Right renal pelvis (tissue), 4 donors: ENCODE results near the gene ETF1. TPM values are rescaled to one million over a fixed set of nuclear protein-coding genes. Genes with fewer than 3 reads are reported as not detected.
"Not testable (repeated sequence)": the region's sequence is repeated elsewhere in the genome, so short reads cannot be mapped to it uniquely, and the experiment has no call there.

Source experiments
- DNase-seq, 4 donors: peaks; one replicate each; pipeline ENCODE4 v3.0.0-alpha.2; 2013; ENCODE audit warnings: low read depth in 4 of 4, low spot score in 3 of 4, missing footprints in 1 of 4
- polyA plus RNA-seq, 4 donors: library from polyadenylated mRNA; unstranded; fragments of 120-200 nt; gene quantifications; one replicate each; pipeline ENCODE4 v1.2.1, GENCODE V29; 2013; ENCODE audit not compliant: insufficient read length in 4 of 4

ETF1 gene
- polyA plus RNA-seq, 4 donors: 69.4 to 84.3 (median 77.9) TPM

GRCh38 chr5:138492560-138493045 is 50.4 kb downstream of the ETF1 start:
- no peak for DNase-seq

DNA sequence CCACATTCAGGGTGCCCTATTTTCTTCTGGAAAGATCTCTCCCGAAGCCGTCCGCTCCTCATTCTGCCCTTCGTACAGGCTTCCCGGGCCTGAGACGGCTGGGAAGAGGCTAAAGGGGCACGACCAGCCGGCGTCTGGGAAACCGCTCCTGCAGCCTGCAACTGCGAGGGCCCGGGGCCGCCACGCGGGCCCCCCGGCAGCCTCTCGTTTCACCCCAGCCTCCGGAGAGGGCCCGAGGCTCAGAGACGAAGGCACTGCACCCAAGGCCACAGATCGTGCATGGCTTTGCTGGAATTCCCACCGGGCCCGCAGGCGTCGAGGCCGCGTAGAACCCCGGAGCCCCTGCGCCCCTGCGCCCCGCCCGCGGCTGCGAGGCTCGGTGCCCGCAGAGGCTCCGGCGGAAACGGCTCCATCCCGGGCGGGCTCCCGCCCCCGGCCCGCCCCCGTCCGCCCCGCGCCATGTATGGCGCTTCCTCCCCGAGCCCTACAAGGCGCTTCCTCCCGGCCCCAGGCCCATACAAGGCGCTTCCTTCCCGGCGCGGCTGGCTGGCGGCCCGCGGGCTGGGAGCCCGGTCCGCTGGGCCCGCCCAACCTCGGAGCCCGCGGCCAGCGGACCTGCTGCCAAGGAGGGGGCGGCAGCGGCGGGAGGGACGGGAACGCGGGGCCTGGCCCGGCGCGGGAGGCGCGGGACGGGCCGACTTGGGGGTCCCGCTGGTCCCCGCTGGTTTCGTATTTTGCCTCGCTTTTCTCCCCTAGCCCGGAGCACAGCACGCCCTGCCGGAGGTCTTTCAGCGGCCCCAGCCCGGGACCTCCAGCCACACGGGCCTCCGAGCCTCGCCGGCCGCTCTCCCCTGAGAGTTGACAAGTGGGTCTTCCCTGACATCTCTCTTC is 51.1 kb downstream of the ETF1 start:
- DNase-seq: peak; percentile 68 to 75 (median 72)

DNA sequence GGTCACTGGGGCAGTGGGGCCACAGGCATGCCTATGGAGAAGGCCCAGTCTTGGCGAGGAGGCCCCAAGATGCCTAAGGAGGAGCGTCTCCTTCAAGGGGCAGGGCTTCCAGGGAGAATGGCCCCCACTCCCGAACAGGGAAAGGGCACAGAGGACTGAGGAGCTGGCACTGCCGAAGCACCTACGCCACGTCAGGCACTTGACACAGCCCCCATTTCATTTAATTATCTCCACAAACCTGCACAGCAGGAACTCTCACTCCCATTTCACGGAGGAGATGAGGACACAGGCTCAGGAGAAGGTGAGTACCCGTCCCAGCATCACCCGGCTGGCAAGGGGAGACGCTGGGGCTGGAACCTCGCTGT is 51.8 kb downstream of the ETF1 start:
- DNase-seq: no peak

DNA sequence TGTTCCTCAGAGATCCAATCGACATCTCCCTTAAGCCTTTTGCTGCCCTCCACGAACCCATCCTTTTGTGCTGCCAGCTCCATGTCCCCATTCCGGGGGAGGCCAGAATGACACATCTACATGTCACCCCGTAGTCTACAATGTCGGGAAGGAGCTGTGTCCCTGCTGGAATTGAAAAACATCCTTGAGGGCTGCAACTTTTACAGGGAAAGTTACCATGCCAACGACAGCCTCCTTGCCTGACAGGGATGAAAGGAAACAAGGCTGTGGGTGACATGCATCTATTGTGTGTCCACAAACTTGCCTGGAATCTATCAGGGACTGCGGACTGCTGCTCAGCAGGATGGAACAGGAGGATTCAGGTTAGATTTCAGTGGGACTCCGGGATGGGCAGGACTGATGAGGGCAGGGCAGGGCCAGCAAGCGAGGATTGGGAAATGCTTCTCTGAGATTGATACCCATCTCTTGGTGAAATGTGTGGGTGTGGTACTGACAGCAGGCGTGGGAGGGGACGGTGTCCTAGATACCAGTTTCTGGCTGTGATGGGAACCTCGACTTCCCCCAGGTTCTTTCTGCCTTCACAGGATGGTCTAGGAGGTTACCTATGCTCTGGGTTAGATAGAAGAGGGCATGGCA is 52.3 kb downstream of the ETF1 start:
- DNase-seq: no peak

DNA sequence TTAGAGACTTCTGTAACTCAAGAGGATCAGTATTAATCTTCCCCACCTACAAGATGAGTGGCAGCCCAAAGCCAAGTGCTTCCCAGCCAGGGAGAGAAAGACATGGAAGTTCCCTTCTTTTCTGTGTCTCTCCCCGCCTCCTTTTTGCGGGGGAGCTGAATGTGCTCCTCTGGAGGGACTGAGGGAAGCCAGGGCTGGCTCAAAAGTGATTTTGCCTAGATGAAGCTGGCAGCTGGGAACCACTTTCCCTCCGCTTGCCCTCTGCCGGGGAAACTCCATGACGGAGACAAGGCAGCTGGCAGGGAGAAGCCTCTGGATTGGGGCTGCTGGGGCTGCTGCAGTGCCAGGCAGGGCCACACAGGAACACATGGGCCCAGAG is 53.4 kb downstream of the ETF1 start:
- no peak for DNase-seq

- DNase-seq: no peak
Measured at GRCh38 chr5:138488481-138488945, 54.5 kb downstream of the ETF1 start.

DNA sequence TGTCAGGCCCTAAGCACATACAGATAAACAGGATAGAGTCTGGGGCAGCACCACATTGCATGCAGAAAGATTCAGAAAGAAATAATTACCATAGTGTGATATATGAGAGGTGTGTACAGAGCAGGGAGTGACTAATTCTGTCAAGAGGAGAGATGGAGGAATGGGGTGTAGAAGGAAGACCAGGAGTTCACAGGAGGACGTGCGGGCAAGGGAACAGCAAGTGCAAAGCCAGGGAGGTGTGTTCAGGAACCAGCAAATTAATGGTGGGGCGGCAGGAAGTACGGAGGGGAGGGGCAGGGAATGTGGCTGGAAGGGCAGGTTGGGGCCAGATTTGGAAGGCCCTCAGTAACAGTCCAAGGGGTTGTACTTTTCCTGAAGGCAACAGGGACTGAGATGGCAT is 60.4 kb downstream of the ETF1 start:
- DNase-seq: no peak

GRCh38 chr5:138476918-138477317 is 66.1 kb downstream of the ETF1 start:
- DNase-seq: no peak

DNA sequence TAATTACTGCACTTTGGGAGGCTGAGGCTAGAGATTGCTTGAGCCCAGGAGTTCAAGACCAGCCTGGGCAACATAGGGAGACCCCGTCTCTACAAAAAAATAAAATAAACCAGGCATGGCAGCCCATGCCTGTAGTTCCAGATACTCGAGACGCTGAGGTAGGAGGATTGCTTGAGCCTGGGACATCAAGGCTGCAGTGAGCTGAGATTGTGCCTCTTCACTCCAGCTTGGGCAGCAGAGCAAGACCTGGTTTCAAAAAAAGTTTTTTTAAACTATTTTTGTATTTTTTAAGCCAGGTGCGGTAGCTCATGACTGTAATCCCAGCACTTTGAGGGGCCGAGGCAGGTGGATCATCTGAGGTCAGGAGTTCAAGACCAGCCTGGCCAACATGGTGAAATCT is 69.9 kb downstream of the ETF1 start:
- not testable (repeated sequence) for DNase-seq

DNA sequence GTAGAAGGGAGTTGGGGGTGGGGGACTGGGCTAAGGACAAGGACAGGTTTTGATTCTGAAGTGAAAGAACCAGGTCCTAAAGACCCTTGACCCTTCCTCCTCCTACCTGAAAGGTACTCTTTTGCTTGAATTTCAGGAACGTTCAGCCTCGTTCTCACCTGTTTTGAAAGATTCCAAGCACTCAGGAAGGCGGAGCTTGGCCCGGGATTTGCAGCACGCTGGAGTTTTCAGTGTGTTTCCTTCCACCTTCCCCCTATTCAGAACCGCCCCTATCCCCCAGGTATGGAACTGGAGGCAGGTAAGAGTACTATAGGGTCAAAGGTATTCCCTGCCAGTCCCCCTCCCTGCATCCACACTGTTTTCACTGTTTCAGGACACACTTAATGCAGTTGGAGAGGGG is 70.7 kb downstream of the ETF1 start:
- DNase-seq: no peak

GRCh38 chr5:138471052-138471361 is 72.0 kb downstream of the ETF1 start:
- no peak for DNase-seq

DNA sequence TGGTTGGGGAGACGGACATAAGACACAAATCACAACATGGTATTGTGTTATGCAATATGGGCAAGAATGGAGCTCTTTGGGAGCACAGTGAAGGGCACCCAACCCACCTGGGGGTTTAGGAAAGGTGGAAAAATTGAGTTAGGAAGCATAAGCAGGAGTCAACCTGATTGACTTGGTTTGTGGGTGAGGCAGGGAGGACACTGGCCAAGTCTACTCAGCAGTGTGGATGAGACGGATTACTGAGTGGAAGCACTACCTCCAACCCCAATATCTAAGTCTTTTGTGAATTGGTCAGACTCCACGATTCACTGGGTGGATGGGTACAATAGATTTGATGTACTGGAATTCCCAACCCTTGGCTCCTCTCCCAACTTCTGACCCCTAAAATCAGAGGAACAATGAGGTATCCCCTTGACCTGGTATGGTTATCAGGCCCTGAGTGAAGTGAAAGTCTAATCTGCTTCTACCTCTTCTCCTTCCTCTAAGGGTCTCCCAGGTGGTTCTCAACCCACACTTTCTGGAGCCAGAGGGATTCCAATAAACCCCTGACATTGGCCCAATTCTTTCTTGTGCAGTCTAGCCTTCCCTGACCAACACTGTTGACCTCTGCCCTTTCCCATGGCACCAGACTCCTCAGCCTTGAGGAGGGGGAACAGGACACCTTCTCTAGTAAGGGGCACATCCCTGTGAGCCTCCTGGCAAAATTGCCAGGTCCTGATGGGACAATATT is 72.5 kb downstream of the ETF1 start:
- DNase-seq: no peak

DNA sequence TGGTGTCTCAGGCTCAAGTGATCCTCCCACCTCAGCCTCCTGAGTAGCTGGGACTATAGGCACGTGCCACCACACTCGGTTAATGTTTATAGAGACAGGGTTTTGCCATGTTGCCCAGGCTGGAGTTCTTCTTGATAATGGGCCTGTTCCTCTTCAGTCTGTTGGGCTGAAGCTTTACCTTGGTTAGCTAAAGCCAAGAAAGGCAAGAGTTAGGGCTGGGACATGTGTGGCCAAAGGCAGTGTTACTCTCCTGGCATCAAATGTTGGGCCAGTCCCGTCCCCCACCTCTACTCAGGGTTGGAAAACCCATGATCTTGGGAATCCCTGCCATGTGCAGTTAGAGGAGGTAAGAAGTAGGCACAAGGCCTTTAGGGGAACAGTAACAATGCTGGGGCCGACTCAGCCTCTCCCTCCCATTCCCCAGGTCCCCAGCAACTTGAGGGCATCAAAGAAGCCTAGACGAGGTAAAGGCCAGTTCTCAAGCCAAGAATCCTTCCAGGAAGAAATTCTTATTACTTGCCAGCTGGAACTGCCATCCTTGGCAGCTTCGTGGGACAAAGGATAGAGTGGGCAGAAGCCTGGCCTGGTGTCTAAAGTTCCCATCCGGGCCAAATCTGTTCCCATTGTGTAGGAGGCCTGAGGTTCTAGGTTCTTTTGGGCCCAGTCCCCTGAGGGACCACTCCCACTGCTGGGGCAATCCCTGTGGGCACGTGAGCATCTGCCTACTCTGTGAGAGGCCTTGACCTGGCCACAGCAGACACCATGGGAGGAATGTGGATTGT is 73.3 kb downstream of the ETF1 start:
- peak in 1 of 4 donors; percentile 34 for DNase-seq

DNA sequence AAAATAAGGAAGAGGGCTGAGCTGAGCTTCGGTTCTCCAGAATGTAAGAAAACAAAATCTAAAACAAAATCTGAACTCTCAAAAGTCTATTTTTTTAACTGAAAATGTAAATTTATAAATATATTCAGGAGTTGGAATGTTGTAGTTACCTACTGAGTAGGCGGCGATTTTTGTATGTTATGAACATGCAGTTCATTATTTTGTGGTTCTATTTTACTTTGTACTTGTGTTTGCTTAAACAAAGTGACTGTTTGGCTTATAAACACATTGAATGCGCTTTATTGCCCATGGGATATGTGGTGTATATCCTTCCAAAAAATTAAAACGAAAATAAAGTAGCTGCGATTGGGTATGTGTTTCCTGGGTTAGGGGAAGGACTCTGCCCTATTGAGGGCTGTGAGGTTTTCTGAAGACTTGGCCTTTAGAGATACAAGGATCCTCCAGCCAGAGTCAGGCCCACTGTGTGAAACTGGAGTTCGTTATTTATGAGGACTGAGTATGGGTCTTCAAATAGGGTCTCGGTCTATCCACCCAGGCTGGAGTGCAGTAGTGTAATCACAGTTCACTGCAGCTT is 74.0 kb downstream of the ETF1 start:
- no peak for DNase-seq

DNA sequence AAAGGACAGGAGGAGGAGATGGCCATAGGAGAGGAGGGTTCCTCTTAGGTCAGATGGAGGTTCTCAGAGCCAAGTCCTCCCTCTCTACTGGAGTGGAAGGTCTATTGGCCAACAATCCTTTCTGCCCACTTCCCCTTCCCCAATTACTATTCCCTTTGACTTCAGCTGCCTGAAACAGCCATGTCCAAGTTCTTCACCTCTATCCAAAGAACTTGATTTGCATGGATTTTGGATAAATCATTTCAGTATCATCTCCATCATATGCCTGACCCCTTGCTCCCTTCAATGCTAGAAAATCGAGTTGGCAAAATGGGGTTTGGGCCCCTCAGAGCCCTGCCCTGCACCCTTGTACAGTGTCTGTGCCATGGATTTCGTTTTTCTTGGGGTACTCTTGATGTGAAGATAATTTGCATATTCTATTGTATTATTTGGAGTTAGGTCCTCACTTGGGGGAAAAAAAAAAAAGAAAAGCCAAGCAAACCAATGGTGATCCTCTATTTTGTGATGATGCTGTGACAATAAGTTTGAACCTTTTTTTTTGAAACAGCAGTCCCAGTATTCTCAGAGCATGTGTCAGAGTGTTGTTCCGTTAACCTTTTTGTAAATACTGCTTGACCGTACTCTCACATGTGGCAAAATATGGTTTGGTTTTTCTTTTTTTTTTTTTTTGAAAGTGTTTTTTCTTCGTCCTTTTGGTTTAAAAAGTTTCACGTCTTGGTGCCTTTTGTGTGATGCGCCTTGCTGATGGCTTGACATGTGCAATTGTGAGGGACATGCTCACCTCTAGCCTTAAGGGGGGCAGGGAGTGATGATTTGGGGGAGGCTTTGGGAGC is 74.7 kb downstream of the ETF1 start:
- no peak for DNase-seq

DNA sequence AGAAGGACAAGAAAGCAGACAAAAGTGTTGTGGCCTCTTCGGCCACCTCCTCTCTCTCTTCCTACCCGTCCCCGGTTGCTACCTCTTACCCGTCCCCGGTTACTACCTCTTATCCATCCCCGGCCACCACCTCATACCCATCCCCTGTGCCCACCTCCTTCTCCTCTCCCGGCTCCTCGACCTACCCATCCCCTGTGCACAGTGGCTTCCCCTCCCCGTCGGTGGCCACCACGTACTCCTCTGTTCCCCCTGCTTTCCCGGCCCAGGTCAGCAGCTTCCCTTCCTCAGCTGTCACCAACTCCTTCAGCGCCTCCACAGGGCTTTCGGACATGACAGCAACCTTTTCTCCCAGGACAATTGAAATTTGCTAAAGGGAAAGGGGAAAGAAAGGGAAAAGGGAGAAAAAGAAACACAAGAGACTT is 75.3 kb downstream of the ETF1 start:
- DNase-seq: no peak

DNA sequence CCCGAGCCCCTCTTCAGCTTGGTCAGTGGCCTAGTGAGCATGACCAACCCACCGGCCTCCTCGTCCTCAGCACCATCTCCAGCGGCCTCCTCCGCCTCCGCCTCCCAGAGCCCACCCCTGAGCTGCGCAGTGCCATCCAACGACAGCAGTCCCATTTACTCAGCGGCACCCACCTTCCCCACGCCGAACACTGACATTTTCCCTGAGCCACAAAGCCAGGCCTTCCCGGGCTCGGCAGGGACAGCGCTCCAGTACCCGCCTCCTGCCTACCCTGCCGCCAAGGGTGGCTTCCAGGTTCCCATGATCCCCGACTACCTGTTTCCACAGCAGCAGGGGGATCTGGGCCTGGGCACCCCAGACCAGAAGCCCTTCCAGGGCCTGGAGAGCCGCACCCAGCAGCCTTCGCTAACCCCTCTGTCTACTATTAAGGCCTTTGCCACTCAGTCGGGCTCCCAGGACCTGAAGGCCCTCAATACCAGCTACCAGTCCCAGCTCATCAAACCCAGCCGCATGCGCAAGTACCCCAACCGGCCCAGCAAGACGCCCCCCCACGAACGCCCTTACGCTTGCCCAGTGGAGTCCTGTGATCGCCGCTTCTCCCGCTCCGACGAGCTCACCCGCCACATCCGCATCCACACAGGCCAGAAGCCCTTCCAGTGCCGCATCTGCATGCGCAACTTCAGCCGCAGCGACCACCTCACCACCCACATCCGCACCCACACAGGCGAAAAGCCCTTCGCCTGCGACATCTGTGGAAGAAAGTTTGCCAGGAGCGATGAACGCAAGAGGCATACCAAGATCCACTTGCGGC is 75.9 kb downstream of the ETF1 start:
- no peak for DNase-seq

GRCh38 chr5:138466125-138466899 is 76.7 kb downstream of the ETF1 start:
- no peak for DNase-seq
